Tibial nerve (tissue), 4 donors: Measurements from ENCODE around the gene PSME1. TPM values are rescaled to one million over a fixed set of nuclear protein-coding genes. Genes with fewer than 3 reads are reported as not detected.

Experiments used
- DNase-seq, 2 donors: peaks; one replicate each; pipeline ENCODE4 v3.0.0-alpha.2; 2019; ENCODE audit warnings: low spot score in 2 of 2
- H3K27ac ChIP-seq, 4 donors: fragments of 200-600 bp; sonication (generic) in 3 of 4; one replicate each; pipeline ENCODE4 v1.5.1; 2017 to 2019; ENCODE audit warnings: mild to moderate bottlenecking in 1 of 4
- H3K27me3 ChIP-seq, 2 donors: fragments of 200-600 bp; sonication (generic) in 1 of 2; one replicate each; pipeline versions ENCODE4 v1.5.1 to v1.6.0; 2017 to 2019
- H3K36me3 ChIP-seq, 3 donors: fragments of 200-600 bp; sonication (generic); one replicate each; pipeline ENCODE4 v1.5.1; 2018 to 2019
- H3K4me1 ChIP-seq, 4 donors: fragments of 200-600 bp; sonication (generic) in 3 of 4; one replicate each; pipeline ENCODE4 v1.5.1; 2017 to 2019
- H3K4me3 ChIP-seq, 4 donors: fragments of 200-600 bp; sonication (generic) in 3 of 4; one replicate each; pipeline ENCODE4 v1.5.1; 2017 to 2019; ENCODE audit warnings: mild to moderate bottlenecking in 1 of 4, moderate library complexity in 1 of 4
- H3K9me3 ChIP-seq, 4 donors: fragments of 200-600 bp; sonication (generic) in 3 of 4; one replicate each; pipeline ENCODE4 v1.5.1; 2017 to 2019
- EP300 ChIP-seq, 2 donors: sonication (generic); formaldehyde crosslinking; IDR thresholded peaks; one replicate each; pipeline ENCODE4 v1.6.1; 2017; ENCODE audit warnings: antibody characterized with exemption in 2 of 2, mild to moderate bottlenecking in 1 of 2
- POLR2A ChIP-seq, 2 donors: fragments of 450-650 bp; IDR thresholded peaks; one replicate each; pipeline ENCODE4 v1.6.1; 2017; ENCODE audit warnings: antibody characterized with exemption in 2 of 2, mild to moderate bottlenecking in 2 of 2, moderate library complexity in 2 of 2
- WGBS, 2 donors: methylation state at CpG; one replicate each; pipeline ENCODE4 v1.1.5; 2018; 5-methylcytosine and 5-hydroxymethylcytosine counted together
- total RNA-seq, 4 donors: library from RNA; depleted of rRNA; stranded (reverse); fragments of >200 nt; gene quantifications; one replicate each; pipeline ENCODE4 v1.1.0, GENCODE V29; 2016
- TF ChIP-seq, protein P1 (sequence below), 5 experiments: fragments of 200-600 bp in 3 of 5; fragments of 450-650 bp in 2 of 5; sonication (generic) in 3 of 5; IDR thresholded peaks; one replicate each; pipeline ENCODE4 v1.5.1; 2016 to 2019; ENCODE audit warnings: antibody characterized with exemption in 5 of 5, mild to moderate bottlenecking in 3 of 5, moderate library complexity in 2 of 5

Gene PSME1
- total RNA-seq, 4 donors from 2014 or later: 96.9 to 130 (median 110) TPM

DNA sequence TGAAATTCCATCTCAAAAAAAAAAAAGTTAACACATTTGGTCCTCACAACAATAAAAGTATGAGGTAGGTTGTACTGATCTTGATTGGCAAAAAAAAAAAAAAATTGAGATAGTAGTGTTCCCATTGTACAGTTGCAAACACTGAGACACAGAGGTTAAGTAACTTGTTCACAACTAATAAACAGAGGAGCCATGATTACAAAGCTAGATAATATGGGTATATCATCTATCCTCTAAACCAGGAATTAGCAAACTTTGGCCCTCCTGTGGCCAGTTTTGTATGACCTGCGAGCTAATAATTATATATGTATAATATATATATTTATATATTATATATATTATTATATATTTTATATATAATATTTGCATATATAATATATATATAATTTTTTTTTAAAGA lies 2.3 kb upstream of the PSME1 start:
- Histone ChIP-seq H3K27ac (no peak overlapping the region), H3K9me3 (no peaks in the 10 kb centered on the region), H3K4me1 (peaks cover 0 to 29% (median 15%) of the 10 kb centered on the region in 4 donors), H3K36me3 (peaks cover 0 to 29% (median 11%) of the 10 kb centered on the region in 3 donors), H3K27me3 (no peaks in the 10 kb centered on the region), H3K4me3 (no peak overlapping the region)
- no peak for TF ChIP-seq POLR2A (IDR thresholded peaks at IDR 0.05)
- TF ChIP-seq EP300 (IDR thresholded peaks at IDR 0.05): no peak
- TF ChIP-seq, protein P1, sequence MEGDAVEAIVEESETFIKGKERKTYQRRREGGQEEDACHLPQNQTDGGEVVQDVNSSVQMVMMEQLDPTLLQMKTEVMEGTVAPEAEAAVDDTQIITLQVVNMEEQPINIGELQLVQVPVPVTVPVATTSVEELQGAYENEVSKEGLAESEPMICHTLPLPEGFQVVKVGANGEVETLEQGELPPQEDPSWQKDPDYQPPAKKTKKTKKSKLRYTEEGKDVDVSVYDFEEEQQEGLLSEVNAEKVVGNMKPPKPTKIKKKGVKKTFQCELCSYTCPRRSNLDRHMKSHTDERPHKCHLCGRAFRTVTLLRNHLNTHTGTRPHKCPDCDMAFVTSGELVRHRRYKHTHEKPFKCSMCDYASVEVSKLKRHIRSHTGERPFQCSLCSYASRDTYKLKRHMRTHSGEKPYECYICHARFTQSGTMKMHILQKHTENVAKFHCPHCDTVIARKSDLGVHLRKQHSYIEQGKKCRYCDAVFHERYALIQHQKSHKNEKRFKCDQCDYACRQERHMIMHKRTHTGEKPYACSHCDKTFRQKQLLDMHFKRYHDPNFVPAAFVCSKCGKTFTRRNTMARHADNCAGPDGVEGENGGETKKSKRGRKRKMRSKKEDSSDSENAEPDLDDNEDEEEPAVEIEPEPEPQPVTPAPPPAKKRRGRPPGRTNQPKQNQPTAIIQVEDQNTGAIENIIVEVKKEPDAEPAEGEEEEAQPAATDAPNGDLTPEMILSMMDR (IDR thresholded peaks at IDR 0.05): no peak
- 92 to 94% methylated on average over 1 of the region's 1 CpG for WGBS, 2 donors
- DNase-seq: no peak

DNA sequence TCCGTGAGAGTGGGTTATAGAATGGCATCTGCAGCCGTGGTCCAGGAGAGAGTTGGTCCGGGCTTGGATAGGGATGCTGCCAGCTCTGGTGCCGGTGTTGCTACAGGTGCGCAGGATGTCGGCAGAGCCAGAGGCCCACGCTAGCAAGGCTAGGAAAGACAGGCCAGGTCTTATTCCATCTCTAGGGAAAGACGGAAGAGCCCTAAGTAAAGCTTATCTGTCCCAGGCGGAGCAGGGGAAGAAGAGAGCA lies 485 bp upstream of the PSME1 start:
- WGBS, 2 donors: 3 to 9% methylated on average over 9 of the region's 9 CpGs
- no peak for TF ChIP-seq EP300 (IDR thresholded peaks at IDR 0.05)
- TF ChIP-seq POLR2A (IDR thresholded peaks at IDR 0.05): no peak
- TF ChIP-seq, protein P1 (IDR thresholded peaks at IDR 0.05): no peak
- H3K4me3 ChIP-seq: peak overlapping the region; percentile 76 to 97 (median 84)
- DNase-seq: no peak
- H3K4me1 ChIP-seq: peaks cover 0 to 46% (median 29%) of the 10 kb centered on the region in 4 donors
- peaks cover 0 to 38% (median 14%) of the 10 kb centered on the region in 3 donors for H3K36me3 ChIP-seq
- no peaks in the 10 kb centered on the region for H3K27me3 ChIP-seq
- H3K9me3 ChIP-seq: no peaks in the 10 kb centered on the region
- peak overlapping the region; percentile 28 to 99 (median 98) for H3K27ac ChIP-seq

DNA sequence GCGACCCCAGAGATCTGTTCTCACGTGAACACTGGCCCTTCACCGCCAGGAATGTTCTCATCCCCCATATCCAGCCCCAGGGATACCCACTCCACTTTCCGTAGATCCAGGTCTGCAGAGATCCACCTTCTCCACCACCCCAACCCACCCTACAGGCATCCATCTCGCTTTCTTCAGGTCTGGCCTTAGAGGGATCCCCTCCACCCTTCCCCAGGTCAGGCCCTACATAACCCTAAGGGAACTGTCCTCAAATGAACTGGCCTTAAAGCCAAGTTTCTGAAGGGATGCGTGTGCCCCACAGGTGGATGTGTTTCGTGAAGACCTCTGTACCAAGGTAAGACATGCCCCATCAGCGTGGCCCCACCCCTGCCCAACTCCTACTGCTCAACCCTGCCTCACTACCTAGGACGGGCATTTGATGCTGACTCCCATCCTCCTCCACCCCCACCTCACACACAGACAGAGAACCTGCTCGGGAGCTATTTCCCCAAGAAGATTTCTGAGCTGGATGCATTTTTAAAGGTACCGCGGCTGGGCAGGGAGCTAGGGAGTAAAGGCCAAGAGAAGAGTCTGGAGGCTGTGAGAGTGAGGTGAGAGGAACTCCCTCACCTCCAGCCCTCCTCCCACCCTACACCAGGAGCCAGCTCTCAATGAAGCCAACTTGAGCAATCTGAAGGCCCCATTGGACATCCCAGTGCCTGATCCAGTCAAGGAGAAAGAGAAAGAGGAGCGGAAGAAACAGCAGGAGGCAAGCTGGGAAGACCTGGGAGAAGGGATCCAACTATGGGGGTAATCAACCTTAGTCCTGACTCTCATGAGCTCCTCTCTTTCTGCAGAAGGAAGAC lies 912 bp downstream of the PSME1 start:
- Histone ChIP-seq H3K27ac (peak overlapping the region; percentile 89 to 99 (median 98)), H3K4me1 (peaks cover 0 to 52% (median 29%) of the 10 kb centered on the region in 4 donors), H3K36me3 (peaks cover 0 to 31% (median 14%) of the 10 kb centered on the region in 3 donors), H3K9me3 (no peaks in the 10 kb centered on the region), H3K27me3 (no peaks in the 10 kb centered on the region), H3K4me3 (peak overlapping the region; percentile 76 to 97 (median 84))
- 37 to 38% methylated on average over 12 to 13 of the region's 13 CpGs for WGBS, 2 donors
- no peak for DNase-seq
- TF ChIP-seq, protein P1 (IDR thresholded peaks at IDR 0.05): no peak
- TF ChIP-seq POLR2A (IDR thresholded peaks at IDR 0.05) (no peak), EP300 (IDR thresholded peaks at IDR 0.05) (no peak)

DNA sequence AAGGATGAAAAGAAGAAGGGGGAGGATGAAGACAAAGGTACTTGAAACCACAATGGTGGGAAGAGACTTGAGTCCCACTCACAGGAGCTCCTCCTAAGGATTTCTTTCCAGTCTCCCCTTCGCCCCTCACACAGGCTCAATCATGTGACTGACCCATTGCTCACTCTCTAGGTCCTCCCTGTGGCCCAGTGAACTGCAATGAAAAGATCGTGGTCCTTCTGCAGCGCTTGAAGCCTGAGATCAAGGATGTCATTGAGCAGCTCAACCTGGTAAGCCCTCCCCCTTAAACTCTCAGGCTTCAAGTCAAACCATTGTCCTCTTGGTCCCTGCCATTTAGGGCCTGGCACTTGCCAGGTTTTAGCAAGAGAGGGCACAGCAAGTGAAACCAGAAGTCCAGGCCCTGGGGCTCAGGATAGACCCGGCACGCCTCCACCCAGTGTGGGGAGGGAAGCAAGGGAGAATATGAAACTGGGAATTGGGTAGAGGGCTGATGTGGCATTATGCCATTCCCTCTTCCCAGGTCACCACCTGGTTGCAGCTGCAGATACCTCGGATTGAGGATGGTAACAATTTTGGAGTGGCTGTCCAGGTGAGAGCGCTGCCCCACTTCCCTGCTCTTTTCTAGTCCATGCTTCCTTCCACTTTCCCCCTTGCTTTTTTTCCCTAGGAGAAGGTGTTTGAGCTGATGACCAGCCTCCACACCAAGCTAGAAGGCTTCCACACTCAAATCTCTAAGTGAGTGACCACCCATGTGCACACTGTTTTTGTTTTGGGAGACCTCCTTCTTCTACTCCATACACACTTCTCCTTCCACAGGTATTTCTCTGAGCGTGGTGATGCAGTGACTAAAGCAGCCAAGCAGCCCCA lies 1.8 kb downstream of the PSME1 start:
- Histone ChIP-seq H3K27ac (peak overlapping the region in 2 of 4 donors; percentile 97 to 98), H3K27me3 (no peaks in the 10 kb centered on the region), H3K9me3 (no peaks in the 10 kb centered on the region), H3K36me3 (peaks cover 0 to 24% (median 14%) of the 10 kb centered on the region in 3 donors), H3K4me1 (peaks cover 0 to 60% (median 32%) of the 10 kb centered on the region in 4 donors), H3K4me3 (no peak overlapping the region)
- no peak for DNase-seq
- TF ChIP-seq, protein P1 (IDR thresholded peaks at IDR 0.05): no peak
- no peak for TF ChIP-seq EP300 (IDR thresholded peaks at IDR 0.05)
- TF ChIP-seq POLR2A (IDR thresholded peaks at IDR 0.05): no peak
- 78 to 82% methylated on average over 8 of the region's 8 CpGs for WGBS, 2 donors
